NCI-H774 (cell line): ENCODE data around the gene DCDC2C.
A peak's percentile ranks its signal among the peaks of the same experiment; 100 is the strongest.

Experiments
- DNase-seq: peaks from one replicate; lab custom pipeline; 2025; lab: John Stamatoyannopoulos, UW

DCDC2C gene

GRCh38 chr2:3827673-3828575, 124.5 kb downstream of the DCDC2C start:
- peak; percentile 36 for DNase-seq

DNA sequence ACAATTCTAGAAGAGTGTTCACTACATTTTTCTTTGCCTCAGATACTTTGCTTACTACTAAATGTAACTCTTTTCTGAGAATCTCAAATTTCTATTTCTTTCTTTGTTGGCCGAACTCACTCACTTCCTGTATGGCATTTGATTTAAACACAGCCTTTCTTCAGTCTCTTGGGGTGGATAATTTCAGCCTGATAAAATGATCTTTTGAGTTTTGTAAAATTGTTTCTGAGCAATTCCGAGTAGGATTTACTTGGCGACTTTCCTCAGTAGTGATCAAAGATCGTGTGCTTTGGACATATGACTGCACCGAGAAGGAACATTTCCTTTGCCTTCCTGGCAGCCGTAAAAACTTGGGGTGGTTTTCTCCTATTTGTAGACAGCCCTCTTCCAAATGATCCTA, 127.4 kb downstream of the DCDC2C start:
- no peak for DNase-seq

GRCh38 chr2:3837086-3837485, 133.7 kb downstream of the DCDC2C start:
- DNase-seq = no peak

DNA sequence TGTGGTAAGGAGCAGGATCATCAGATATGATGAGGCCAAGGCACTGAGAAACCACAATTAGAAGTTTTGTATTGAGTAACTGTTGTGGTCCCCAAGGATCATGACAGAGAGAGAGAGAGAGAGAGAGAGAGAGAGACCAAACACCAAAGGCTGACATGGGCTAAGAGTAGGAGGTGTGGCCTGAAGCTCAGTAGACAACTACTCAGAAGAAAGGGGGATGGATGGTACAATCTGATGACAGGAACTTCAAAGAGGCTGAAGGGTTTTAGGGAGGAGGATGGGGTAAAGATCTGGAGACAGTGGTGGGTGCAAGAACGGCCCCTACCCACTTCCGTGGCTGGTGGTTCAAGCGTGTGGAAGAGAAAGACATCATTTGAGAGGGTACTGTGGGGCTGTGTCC, 135.0 kb downstream of the DCDC2C start:
- no peak for DNase-seq

GRCh38 chr2:3839476-3839875, 136.1 kb downstream of the DCDC2C start:
- no peak for DNase-seq

DNA sequence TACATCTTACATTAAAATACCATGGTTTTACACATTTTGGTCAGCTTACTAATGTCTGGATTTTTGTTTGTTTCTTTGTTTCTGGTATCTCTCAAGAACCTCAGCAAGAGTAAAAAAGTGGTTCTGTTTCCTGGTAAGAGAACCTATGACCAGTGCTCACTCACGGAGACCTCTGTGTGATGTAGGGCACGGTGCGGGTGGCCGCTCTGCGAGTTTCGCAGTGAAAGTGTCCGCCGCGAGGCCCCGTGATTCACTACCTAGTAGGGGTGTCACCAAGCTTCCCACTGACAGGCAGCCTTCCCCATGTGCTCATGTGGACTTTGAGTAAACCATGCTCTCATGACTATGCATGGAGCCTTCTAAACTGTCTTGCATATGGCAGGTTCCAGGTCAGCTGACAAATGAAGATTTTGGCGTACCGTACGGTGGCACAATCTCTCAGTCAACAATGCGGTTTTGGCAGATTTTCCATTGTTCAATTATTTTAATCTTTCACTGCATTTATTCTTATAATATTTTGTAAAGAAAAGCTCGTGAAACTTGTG, 137.3 kb downstream of the DCDC2C start:
- DNase-seq = no peak

DNA sequence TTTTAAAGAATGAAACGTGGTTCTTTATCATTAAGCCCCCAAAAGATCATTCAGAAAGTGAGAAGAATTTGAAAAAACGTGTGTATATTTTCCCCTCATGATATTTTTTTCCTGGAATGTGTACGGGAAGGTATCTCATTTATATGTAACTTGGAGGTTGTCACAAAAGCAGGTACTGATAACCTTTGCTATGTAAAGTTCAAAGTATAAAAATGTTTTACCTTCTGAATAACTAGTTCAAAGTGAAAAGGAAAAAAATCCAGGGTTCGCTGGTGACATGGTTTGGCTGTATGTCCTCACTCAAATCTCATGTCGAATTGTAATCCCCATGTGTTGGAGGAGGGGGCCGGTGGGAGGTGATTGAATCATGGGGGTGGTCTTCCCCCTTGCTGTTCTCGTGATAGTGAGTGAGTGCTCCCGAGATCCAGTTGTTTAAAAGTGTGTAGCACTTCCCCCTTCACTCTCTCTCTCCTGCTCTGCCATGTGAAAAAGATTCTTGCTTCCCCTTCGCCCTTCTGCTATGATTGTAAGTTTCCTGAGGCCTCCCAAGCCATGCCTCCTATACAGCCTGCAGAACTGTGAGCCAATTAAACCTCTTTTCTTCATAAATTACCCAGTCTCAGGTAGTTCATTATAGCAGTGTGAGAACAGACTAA, 144.2 kb downstream of the DCDC2C start:
- no peak for DNase-seq

GRCh38 chr2:3848776-3849175, 145.4 kb downstream of the DCDC2C start:
- no peak for DNase-seq

- no peak for DNase-seq
Measured at GRCh38 chr2:3849213-3849612, 145.8 kb downstream of the DCDC2C start.

DNA sequence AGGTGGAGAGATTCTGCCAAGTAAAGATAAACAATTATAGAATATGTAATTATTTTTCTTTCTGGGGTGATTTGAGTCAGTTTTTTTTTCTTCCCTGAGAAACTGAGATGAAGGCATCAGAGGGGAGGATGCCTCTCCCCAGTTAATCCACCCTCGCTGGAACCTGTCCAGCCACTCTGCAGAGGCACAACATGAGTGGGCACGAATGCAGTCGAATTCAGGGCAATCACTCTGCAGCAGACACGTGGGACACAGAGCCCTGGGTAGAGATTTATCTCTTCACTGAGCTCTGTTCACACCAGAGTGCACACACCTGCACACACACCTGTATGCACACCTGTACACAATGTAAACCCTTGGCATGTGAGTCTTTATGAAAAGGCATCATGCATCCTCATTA, 154.2 kb downstream of the DCDC2C start:
- DNase-seq = peak; percentile 81

DNA sequence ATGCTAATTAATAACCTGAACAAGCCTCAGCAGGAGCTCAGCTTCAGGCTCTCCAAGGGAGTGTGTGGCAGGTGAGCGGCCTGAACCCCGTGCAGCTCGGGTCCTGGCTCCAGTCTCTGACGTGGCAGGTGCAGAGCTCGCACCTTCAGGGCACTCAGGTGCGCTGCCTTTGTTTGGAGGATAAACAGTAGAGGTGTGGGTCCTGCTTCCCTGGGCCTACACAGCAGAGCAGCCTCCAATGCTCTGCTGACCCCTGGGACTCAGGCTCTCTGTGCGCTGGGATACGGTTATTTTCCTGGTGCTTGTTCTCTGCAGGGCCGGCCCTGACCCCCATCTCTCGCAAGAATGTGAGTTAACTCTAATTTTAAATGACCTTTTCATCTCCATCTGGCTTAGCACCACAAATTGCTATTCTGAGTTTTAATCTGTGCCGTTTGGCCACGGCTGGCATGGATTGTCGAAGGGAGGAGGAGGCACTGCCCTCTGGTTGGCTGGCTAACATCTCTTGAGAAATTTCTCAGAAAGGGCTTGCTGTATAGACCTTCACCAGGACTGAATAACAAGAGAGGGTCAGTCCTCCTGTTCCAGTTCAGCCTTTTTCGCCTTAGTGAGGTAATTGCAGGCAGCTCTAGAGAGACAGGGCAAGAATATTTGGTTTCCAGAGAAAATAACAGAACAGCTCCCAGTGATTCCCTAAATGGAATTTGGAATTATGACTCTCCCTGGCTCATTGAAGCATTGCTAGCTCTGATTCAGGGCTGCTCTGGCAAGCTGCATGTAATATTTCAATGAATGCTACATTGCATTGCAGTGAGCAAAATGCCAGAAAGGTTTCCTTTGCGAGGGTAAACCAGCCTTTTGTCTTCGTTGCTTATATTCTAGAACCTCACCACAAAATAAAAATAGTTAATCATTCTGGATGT, 161.8 kb downstream of the DCDC2C start:
- DNase-seq = peak; percentile 90

GRCh38 chr2:3867469-3867868, 164.1 kb downstream of the DCDC2C start:
- peak; percentile 30 for DNase-seq

- no peak for DNase-seq
Measured at GRCh38 chr2:3868012-3868805, 164.8 kb downstream of the DCDC2C start.

DNA sequence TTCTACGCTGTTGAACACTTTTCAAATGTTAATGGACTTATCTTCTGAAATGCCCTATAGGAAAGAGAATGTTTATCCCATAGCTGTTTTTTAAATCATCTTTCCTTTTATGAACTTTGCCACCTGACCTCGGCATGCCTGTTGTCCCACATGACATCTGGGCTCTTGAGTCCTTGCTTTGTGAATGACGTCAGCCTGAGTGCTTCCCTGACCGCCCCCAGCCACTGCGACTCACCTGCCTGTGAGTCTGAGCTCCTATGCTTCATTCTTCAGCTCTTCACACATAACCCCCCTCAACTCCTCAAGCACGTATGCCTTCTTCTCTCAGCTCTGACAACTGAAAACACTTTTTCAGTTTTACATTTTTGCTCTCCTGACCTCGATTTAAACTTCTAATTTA, 166.8 kb downstream of the DCDC2C start:
- DNase-seq = peak; percentile 53

- peak; percentile 9 for DNase-seq
Measured at GRCh38 chr2:3871002-3871401, 167.6 kb downstream of the DCDC2C start.

DNA sequence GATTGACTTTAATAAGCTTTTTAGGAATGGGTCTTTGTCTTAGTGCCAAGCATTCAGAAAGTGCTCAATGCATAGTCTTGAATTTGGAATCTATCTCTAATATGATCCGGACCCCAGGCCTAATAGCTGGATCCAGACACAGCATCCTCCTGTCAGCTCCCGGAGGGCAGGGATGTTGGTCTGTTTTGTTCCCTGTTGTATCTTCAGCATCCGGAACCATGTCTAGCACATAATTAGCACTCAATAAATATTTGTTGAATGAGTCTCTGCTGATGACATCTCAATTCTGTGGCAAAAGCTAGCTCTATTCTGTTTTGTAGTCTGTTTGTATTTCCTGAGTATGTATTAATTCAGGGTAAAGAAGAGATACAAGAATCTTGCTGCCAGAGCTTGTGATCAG, 169.1 kb downstream of the DCDC2C start:
- peak; percentile 52 for DNase-seq

GRCh38 chr2:3873899-3874298, 170.5 kb downstream of the DCDC2C start:
- DNase-seq = no peak

- no peak for DNase-seq
Measured at GRCh38 chr2:3876221-3876620, 172.8 kb downstream of the DCDC2C start.

DNA sequence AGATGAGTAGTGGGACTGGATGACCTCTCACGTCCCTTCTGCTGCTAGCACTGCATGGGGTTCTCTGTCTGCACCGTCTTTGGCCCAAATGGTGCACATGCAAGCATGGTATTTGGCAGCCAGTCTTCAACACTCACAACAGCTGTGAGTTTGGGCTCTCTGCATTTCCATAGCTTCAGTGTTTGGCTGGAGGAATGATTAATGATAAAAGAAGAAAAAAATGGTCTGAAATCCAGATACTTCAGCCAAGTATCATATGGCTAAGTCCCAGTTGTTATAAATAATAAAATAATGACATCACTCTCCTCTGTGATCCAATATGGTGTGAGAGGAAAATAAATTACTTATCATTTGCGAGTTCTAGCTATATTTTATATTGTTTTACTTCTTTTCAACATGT, 173.3 kb downstream of the DCDC2C start:
- DNase-seq = no peak

DNA sequence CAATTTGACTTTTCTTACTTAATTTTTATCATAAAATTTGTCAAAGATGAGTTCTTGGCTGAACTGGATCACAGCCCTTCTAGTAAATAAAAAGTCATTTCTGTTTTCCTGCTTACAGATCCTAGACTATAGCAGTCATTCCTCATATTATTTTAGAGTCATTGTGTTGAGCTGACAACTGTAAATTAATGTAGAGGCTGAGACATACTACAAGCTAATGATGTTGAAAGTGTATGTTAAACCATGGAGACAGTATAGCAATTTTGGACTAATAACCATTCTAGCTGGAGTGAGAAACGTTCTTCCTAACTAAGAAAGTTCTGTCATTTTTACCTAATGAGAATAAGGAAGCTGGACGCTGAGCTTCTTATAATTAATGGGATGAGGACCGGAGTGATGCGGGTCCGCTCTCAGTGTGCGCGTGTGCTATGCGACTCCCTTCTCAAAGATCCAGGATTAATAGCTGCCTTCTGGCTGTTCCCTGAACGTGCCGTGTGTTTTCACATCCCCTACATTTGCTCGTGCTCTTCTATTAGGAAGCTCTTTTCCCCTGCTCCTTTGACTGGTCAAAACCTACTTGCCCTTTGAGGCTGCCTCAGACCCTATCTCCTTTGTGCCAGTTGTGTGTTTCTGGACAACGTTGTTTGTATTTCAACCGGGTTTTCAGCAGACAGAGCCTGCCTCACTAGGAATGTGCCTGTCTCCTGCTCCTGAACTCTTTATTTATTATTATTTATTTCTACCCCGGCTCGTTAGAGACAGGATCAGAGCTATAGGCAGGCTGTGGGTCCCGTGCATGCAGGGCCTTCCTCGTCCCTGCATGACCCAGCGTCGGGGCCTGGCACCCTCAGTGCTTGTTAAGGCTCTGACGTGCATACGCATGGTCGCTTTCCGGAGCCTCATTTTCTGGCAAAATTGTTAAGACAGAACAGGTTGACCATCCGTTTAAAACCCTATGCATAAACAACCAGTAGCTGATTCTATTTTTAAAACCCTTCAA, 182.6 kb downstream of the DCDC2C start:
- no peak for DNase-seq
